RPMI8226 (cell line): Measurements from ENCODE around the gene PNLDC1.
A peak's percentile ranks its signal among the peaks of the same experiment; 100 is the strongest.
"Not testable (repeated sequence)": the region's sequence is repeated elsewhere in the genome, so short reads cannot be mapped to it uniquely, and the experiment has no call there.

ENCODE experiments used
- DNase-seq: peaks from one replicate; pipeline ENCODE4 v3.0.0-alpha.2; 2015

PNLDC1 gene

GRCh38 chr6:159821726-159822125 lies 21.6 kb downstream of the PNLDC1 start:
- no peak for DNase-seq

- no peak for DNase-seq
Observed at GRCh38 chr6:159823953-159824352, 23.9 kb downstream of the PNLDC1 start.

GRCh38 chr6:159824690-159825089 lies 24.6 kb downstream of the PNLDC1 start:
- DNase-seq, result not testable (repeated sequence)

DNA sequence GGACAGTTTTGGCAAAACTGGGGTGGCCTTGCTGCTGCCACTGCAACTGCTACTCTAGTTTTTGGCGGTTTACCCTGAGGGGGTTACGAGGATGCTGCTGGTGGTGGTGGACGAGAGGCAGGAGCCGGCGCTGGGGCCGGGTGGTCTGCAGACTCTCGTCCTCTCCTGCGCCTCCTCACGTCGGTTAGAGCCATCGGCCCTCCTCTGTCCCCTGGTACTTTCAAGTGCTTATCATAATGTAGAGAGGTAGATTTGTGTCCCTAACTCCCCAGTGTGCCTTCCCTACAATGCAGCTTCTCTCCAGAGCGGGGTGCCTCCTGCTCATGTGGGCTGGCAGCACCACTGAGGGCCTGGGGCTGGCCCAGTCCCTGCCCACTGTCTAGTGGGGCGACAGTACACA lies 25.9 kb downstream of the PNLDC1 start:
- DNase-seq, result no peak

- peak; percentile 88 for DNase-seq
Observed at GRCh38 chr6:159826968-159827647, 27.0 kb downstream of the PNLDC1 start.

DNA sequence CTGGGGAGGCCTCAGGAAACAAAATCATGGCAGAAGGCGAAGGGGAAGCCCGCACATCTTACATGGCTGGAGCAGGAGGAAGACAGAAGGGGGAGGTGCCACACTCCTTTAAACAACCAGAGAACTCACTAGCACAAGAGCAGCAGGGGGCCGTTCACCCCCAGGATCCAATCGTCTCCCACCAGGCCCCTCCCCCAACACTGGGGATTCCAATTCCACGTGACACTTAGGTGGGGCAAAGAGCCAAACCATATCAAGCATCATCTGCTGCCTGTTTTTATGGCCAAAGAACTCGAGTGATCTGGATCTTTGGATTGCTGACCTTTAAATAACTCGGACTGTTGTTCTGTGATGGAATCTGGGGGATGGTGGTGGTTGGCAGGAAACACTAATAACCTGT lies 28.0 kb downstream of the PNLDC1 start:
- DNase-seq, result no peak

DNA sequence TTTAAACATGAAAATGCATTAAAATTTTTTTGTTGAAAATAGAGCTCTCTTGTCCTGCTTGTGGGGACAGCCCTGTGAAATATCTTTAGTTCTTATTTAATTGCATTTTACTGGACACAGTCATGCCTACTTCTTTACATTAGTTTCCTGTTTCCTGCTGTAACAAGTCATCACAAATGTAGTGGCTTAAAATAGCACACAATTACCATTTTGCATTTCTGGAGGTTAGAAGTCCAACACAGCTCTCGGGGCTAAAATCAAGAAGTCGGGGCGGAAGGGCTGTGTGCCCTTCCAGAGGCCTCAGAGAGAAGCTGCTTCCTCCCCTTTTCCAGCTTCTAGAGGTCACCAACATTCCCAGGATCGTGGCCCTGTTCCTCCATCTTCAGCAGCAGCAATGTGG lies 29.4 kb downstream of the PNLDC1 start:
- peak; percentile 39 for DNase-seq

DNA sequence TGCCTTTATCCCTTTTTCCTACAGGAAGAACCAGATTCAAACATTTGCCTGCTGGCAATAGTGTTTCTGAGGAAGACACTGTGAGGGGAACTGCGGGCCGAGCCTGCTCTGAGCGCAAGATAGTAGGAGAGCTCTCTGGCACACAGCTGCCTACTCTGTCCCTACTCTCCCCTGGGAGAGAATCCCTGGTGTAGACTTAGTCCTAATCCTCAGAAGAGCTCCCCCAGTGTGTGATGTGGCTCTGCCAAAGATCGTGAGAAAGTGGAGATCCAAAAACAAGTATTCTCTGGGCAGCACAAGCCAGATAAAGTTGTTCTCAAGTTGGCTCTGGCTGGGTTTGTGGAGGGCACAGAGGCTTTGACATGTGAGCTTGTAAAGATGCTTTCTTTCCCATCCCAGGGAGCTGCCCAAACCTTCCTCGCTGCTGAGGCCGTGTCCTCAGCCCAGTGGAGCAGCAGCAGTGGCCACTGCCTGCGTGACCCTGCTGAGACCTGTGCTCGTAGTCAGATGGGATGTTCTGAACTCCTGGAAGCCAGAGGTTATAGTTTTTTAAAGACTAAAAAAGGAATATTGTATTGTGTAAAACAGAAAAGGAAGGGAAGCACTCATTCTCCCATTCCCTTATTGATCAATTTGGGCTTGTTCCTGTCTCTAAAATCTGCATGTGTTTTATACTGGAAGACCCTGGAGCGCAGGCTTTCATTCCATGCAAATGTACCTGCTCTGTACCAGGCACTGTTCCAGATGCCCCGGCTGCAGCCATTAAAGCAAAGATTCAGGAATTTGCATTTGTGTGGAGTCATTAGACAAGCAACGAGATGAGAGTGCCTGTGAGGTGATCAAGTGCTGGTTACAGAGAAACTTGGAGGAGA lies 30.7 kb downstream of the PNLDC1 start:
- DNase-seq, result no peak

DNA sequence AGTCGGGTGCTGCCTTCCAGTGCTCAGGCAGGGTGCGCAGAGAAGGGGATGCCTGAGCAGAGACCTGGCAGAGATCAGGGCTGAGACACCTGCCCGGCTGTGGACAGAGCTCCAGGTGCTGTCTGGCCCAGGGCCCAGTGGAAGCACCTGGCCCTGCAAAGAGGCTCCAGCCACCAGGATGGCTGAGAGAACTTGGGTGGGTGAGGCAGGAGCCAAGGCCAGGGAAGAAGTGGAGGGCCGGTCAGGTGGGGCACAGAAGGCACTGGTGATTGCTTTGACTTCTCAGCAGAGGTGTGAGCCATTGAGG lies 31.2 kb downstream of the PNLDC1 start:
- DNase-seq, result peak; percentile 92

GRCh38 chr6:159832946-159833345 lies 32.9 kb downstream of the PNLDC1 start:
- DNase-seq, result peak; percentile 55

- no peak for DNase-seq
Observed at GRCh38 chr6:159833556-159833955, 33.5 kb downstream of the PNLDC1 start.

DNA sequence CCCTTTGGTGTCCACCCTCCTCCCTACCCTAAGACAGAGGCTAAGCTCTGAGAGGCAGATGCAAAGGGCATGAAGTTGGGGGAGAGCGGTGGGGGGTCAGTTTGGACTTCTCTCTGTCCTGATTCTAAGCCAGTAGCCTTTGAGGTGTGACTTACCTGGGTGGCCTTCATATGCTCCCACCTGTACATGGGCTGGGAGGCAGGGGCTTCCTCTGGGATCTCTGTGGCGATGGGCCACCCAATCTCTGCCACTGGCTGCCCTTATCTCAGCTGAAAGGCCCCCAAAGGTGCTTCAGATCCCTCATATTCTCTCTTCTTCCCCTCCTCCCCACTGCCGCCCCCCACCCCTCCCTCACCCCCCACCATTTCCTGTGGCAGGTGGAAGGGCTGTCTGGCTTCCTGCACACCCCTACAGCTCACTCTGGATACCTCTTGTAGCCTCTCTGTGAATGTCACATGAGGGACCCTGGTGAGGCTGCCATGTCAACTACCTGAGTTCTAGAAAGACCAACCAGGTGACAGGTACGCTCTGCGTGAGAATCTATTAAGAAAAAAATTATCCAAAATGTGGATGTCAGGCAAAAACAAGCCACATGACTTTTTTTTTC lies 34.0 kb downstream of the PNLDC1 start:
- no peak for DNase-seq

DNA sequence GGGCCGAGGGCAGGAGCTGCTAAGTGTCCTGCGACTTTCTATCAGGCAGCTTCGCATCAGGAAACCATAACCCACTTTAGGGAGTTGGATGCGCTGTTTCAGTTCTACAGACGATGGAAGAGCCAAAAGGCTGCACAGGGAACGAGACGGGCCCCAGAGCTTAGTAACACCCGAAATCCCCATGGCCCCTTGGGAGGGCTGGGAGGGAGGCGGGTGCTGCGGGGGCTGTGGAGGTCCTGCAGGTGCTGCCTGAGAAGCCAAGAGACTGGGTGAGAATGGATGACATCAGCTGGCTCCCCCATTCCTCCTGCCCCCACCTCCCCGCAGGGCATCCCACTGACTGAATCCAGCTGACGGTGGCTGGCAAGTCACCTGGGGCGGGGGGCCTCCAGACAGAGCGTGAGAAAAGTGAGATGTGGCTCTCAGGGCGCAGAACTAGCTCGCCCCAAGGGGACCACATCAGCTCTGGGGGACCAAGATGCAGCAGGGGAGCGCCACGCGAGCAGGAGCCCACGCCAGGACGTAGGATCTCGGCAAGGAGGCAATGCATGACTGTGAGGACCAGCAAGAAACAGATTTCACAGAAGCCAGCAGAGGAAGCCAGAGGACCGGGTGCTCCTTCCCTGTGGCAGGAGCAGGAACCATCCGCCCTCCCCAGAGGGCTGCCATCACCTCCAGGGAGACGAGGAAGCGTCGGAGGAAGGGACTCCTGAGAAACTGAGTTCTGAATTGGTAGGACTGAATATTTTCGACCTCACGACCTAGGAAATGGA lies 36.8 kb downstream of the PNLDC1 start:
- DNase-seq, result no peak

- DNase-seq, result no peak
Observed at GRCh38 chr6:159837511-159837910, 37.4 kb downstream of the PNLDC1 start.

- no peak for DNase-seq
Observed at GRCh38 chr6:159838020-159838744, 38.1 kb downstream of the PNLDC1 start.

GRCh38 chr6:159842035-159842434 lies 42.0 kb downstream of the PNLDC1 start:
- DNase-seq, result peak; percentile 36

GRCh38 chr6:159844737-159845645 lies 44.9 kb downstream of the PNLDC1 start:
- DNase-seq, result no peak

DNA sequence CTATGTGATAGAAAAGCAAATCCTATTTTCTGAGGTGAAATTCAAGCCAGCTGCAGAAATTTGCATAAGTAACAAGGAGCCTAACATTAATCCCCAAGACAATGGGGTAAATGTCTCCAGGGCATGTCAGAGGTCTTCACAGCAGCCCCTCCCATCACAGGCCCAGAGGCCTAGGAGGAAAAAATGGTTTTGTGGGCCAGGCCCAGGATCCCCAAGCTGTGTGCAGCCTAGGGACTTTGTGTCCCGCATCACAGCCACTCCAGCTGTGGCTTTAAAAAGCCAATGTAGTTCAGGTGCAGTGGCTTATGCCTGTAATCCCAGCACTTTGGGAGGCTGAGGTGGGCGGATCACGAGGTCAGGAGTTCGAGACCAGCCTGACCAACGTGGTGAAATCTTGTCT lies 48.5 kb downstream of the PNLDC1 start:
- DNase-seq, result not testable (repeated sequence)

DNA sequence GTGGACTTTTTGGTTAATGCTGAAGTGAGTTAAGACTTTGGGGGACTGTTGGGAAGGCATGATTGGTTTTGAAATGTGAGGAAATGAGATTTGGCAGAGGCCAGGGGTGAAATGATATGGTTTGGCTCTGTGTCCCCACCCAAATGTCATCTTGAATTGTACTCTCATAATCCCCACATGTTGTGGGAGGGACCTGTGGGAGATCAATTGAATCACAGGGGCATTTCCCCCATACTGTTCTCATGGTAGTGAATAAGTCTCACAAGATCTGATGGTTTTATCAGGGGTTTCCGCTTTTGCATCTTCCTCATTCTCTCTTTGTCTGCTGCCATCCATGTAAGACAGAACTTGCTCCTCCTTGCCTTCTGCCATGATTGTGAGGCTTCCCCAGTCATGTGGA lies 49.8 kb downstream of the PNLDC1 start:
- DNase-seq, result not testable (repeated sequence)

GRCh38 chr6:159852877-159853276 lies 52.8 kb downstream of the PNLDC1 start:
- DNase-seq, result peak; percentile 58

DNA sequence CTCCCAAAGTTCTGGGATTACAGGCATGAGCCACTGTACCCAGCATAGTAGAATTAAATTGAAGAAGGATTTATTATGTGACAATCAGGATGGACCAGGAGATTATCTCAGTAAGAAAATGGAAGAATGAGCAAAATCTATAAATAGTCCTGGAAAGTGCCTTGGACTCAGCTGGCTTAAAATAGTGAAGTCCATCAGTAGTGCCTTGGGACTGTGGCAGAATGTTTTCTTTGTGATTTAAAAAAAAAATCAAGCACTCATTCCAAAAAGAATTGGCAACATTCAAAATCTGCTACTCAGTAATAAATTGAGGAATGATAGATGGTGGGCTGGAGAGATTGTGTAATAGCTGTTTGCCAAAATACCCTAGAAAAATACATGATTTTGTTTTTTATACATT lies 53.7 kb downstream of the PNLDC1 start:
- DNase-seq, result no peak
